Activated CD4-positive, alpha-beta memory T cell treated with anti-CD3 and anti-CD28 coated beads for 36 hours (primary cell): ENCODE data around the gene GATB. TPM values are rescaled to one million over a fixed set of nuclear protein-coding genes. Genes with fewer than 3 reads are reported as not detected.
A peak's percentile ranks its signal among the peaks of the same experiment; 100 is the strongest.

Experiments
- CTCF ChIA-PET: fragments of 350-600 bp; sonication (Branson Sonifier 250); formaldehyde crosslinking; loops from one replicate; lab custom pipeline; 2021; ENCODE audit warnings: antibody characterized with exemption, inconsistent platforms; lab: Charles Lee
- POLR2A ChIA-PET: fragments of 350-600 bp; sonication (Branson Sonifier 250); formaldehyde crosslinking; loops from one replicate; lab custom pipeline; 2021; ENCODE audit warnings: antibody characterized with exemption; lab: Charles Lee
- DNase-seq: peaks from one replicate; pipeline ENCODE4 v3.0.0-alpha.2; 2020
- H3K27ac Mint-ChIP-seq: one replicate; pipeline ENCODE4 v1.8.0; 2021; ENCODE audit warnings: mixed read lengths
- H3K27me3 Mint-ChIP-seq: one replicate; pipeline ENCODE4 v1.8.0; 2021; ENCODE audit warnings: mixed read lengths
- H3K36me3 Mint-ChIP-seq: one replicate; pipeline ENCODE4 v1.8.0; 2021; ENCODE audit warnings: mixed read lengths
- H3K4me1 Mint-ChIP-seq: one replicate; pipeline ENCODE4 v1.8.0; 2021; ENCODE audit warnings: low read depth, mixed read lengths
- H3K4me3 Mint-ChIP-seq: one replicate; pipeline ENCODE4 v1.8.0; 2021; ENCODE audit warnings: mild to moderate bottlenecking, mixed read lengths
- H3K9me3 Mint-ChIP-seq: one replicate; pipeline ENCODE4 v1.8.0; 2021; ENCODE audit warnings: mixed read lengths
- intact Hi-C: fragments of 100-400 bp; cut with micrococcal nuclease; formaldehyde crosslinking; loops from one replicate; pipeline ENCODE4 v1.15.1; 2023
- total RNA-seq, 2 experiments: library from RNA; stranded (reverse); gene quantifications; one replicate each; pipeline ENCODE4 v1.2.3, GENCODE V29; 2021

Gene GATB, protein sequence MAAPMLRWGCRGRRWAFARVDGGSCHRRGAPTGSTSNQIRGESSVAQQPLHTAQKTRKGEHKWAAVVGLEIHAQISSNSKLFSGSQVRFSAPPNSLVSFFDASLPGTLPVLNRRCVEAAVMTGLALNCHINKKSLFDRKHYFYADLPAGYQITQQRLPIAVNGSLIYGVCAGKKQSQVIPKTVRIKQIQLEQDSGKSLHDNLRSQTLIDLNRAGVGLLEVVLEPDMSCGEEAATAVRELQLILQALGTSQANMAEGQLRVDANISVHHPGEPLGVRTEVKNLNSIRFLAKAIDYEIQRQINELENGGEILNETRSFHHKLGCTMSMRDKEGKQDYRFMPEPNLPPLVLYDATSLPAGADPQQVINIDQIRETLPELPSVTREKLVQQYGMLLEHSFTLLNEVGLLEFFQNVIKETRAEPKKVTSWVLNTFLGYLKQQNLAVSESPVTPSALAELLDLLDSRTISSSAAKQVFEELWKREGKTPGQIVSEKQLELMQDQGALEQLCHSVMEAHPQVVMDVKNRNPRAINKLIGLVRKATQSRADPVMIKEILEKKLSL
- total RNA-seq: 10 to 100 TPM; 16.1 to 16.5 TPM

DNA sequence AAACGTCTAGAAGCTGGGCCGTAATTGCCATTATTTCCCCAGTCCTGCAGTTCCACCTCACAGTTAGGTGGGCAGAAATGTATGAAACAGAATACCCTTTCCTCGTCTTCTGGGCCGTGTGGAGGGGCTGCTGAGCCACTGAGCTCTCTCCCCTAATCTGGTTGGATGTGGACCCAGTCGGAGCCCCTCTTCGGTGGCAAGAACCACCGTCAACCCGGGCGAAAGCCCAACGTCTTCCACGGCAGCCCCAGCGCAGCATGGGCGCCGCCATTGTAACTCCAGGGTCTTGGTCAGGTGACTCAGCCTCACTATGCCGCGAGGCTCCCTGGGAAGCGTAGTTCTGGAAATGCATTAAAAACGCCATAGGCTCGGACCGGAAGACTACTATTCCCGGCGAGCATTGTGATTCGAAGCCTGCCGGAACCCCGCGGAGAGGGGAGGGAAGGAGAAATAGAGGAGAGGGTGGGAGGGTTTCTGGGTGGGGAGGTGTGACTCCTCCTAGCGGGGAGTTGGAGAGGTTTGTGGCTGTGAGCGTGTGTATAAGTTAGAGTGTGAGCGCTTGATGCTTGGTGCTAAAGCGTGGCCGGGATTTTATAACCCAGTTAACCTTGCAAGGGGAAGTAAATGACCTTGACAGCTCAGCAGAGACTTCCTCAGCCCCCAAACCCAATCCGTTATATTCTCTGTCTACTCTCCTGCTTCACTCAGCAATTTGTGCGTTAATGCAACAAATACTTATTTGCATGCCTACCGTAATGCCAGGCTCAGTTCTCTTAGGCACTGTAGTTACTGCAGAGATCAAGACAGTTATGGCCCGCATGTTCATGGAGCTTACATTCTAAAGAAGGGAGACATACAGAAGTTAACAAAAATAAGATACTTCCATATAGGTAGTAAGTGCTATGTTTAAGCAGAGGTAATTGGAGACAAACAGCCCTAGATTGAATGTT lies at the start of gene GATB:
TSS of gene GATB (minus strand) at position 296 of the 950 bp plus-strand sequence. CDS start at position 271, 25 bp downstream.
- intact Hi-C loops: loop anchor here (1.0 to 10.0 kb wide), 7 partner anchors 60 to 775 kb away; partner anchors contain the start of genes FBXW7, LRBA and RPS3A
- Mint-ChIP-seq H3K36me3 (peaks cover 7% of the 10 kb centered on the region), H3K9me3 (no peaks in the 10 kb centered on the region), H3K27me3 (no peaks in the 10 kb centered on the region), H3K4me3 (peak within 1 kb of the TSS; percentile 91), H3K4me1 (peaks cover 13% of the 10 kb centered on the region), H3K27ac (peak within 1 kb of the TSS; percentile 64)
- POLR2A ChIA-PET: interaction anchor here (0.8 kb wide), 1 partner anchor 335 kb away, joined by 3 read pairs; no protein-coding TSS in a partner anchor
- peak; percentile 95 for DNase-seq
- CTCF ChIA-PET: interaction anchor here (0.8 to 1.3 kb wide), 2 partner anchors 10 to 39 kb away, joined by 3 read pairs; no protein-coding TSS in a partner anchor

DNA sequence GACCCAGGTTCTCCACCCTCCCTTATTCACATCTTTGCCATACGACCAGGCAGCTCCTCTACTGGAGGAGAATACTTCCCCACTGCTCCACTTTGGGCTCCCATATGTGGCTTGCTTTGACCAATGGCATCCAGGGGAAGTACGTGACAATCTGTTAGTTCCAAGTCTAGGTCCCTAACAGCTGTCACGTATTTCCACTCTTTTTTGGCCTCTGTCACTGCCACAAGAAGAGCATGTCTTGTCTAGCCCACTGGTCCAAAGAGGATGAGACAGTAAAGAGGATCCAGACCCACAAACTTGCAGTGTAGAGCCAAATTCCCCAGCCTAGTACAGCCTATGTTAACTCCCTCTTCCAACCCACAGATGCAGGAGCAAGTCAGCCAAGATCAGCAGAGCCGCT lies 49.7 kb upstream of the GATB start:
- CTCF ChIA-PET: interaction anchor here (1.0 kb wide), 1 partner anchor 11 kb away, joined by 3 read pairs; no protein-coding TSS in a partner anchor
- no peak overlapping the region for H3K4me3 Mint-ChIP-seq

DNA sequence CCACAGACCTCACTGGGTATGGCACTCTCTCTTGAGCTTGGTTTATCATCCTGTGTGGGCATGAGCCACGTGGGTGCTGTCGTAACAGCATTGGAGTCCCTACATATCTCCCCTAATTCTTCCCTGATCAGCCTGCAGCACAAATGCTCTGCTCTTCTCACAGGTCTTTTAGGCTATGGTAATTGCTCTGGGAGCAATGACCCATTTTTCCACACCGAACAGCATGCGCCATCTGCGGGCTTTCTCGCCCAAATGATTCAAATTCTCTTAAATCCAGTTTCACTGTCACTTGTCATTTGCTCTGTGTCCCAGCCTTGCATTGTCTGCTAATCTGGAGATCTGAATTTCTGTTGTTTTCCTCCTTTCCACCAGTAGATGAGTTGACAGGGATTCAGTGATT lies 48.9 kb upstream of the GATB start:
- no peaks in the 10 kb centered on the region for H3K9me3 Mint-ChIP-seq
- intact Hi-C loops: no loop called here
- CTCF ChIA-PET: interaction anchor here (1.0 kb wide), 1 partner anchor 10 kb away, joined by 3 read pairs; no protein-coding TSS in a partner anchor
- DNase-seq: no peak
- no peaks in the 10 kb centered on the region for H3K27me3 Mint-ChIP-seq
- POLR2A ChIA-PET: no interaction called here
- H3K4me3 Mint-ChIP-seq: no peak overlapping the region
- H3K27ac Mint-ChIP-seq: no peak overlapping the region
- H3K4me1 Mint-ChIP-seq: no peaks in the 10 kb centered on the region
- H3K36me3 Mint-ChIP-seq: no peaks in the 10 kb centered on the region

More for the DNA sequence above, 49.7 kb upstream of the GATB start:
- POLR2A ChIA-PET: no interaction called here
- no peaks in the 10 kb centered on the region for H3K27me3 Mint-ChIP-seq
- intact Hi-C loops: no loop called here
- no peak overlapping the region for H3K27ac Mint-ChIP-seq
- H3K36me3 Mint-ChIP-seq: no peaks in the 10 kb centered on the region
- no peaks in the 10 kb centered on the region for H3K9me3 Mint-ChIP-seq
- no peaks in the 10 kb centered on the region for H3K4me1 Mint-ChIP-seq
- DNase-seq: no peak

DNA sequence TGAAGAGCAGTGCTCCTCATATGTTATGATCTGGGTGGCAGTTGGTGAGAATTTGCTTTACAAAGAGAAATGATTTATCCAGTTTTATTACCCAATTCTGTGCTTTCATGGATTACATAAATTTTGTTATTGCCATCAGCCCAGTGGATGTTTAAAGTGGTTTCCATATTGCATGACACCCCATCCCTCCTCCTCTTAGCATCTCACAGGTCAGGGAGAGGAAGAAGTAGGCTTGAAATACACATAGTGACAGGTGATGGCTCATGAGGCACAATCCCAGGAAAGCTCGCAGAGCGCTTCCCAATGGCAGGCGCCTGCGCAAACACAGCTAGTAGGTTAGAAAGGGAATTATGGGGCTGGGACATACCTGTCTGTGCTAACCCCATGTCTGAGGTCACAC lies 47.7 kb upstream of the GATB start:
- CTCF ChIA-PET: no interaction called here
- H3K27ac Mint-ChIP-seq: no peak overlapping the region
- POLR2A ChIA-PET: no interaction called here

DNA sequence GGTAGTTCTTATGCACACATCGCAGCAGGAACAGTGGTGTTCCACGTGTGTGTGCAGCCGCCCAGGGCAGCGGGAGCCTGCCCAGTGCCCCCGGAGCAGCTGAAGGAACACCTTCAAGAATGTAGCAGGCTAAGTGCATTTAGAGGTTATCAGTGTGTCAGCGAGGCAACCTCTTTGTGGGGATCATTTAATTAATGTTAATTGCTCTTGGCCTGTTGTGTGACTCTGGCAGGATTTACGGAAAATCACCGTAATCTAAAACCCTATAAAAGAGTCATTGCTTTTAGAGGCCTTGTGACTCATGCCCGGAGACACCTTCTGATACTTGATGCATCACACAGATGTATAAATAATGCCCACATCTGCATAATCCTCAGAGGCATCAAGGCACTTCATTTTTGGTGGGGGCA lies 47.3 kb upstream of the GATB start:
- Mint-ChIP-seq H3K4me3 (no peak overlapping the region), H3K36me3 (no peaks in the 10 kb centered on the region), H3K4me1 (no peaks in the 10 kb centered on the region), H3K27ac (no peak overlapping the region), H3K27me3 (no peaks in the 10 kb centered on the region), H3K9me3 (no peaks in the 10 kb centered on the region)
- intact Hi-C loops: no loop called here
- ChIA-PET CTCF (no interaction called here), POLR2A (no interaction called here)
- no peak for DNase-seq

More for the DNA sequence above, 47.7 kb upstream of the GATB start:
- H3K9me3 Mint-ChIP-seq: no peaks in the 10 kb centered on the region
- no peak overlapping the region for H3K4me3 Mint-ChIP-seq
- intact Hi-C loops: no loop called here
- no peaks in the 10 kb centered on the region for H3K27me3 Mint-ChIP-seq
- H3K36me3 Mint-ChIP-seq: no peaks in the 10 kb centered on the region
- DNase-seq: no peak
- no peaks in the 10 kb centered on the region for H3K4me1 Mint-ChIP-seq

DNA sequence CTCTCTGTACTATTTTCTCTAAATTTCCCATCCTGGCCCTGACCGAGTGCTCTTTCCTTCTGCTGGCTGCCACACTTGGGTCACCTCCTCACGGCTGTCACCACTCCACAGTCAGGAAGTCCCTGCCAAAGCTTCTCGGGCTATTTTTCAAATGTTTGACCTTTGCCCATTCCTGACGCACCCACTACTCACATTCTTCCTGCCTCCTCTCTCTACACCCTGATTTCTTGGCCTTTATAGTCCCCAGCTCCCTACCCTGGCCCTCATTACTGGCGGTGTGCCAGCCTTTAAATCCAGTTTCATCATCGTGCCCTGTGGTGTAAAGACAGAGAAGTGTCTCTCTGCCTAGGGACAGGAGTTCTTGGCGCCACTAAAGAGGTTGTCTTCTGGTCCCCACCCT lies 46.4 kb upstream of the GATB start:
- H3K27ac Mint-ChIP-seq: no peak overlapping the region
- DNase-seq: no peak
- H3K4me1 Mint-ChIP-seq: no peaks in the 10 kb centered on the region
- H3K27me3 Mint-ChIP-seq: no peaks in the 10 kb centered on the region
- H3K36me3 Mint-ChIP-seq: no peaks in the 10 kb centered on the region
- H3K9me3 Mint-ChIP-seq: no peaks in the 10 kb centered on the region
- intact Hi-C loops: no loop called here
- ChIA-PET CTCF (no interaction called here), POLR2A (no interaction called here)
- no peak overlapping the region for H3K4me3 Mint-ChIP-seq

DNA sequence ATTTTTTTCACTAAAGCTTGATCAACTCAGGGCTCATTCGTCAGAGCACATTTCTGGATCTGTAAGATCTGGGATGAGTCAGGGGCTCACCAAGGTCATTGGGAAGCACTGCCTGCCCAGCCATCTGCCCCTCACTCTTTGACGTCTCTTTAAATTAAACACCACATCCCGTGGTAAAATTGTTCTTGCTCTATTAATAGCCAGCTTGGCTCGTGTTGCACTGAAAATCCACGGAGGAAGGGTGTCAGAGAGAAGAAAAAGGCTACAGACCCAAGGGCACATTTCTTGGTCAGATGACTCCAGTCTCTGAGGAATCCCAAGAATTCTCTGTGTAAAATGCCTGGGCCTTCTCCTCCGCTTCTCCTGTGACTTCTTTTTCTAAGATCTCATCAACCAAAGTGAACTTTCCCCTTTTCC lies 45.7 kb upstream of the GATB start:
- POLR2A ChIA-PET: no interaction called here
- no peaks in the 10 kb centered on the region for H3K27me3 Mint-ChIP-seq
- H3K27ac Mint-ChIP-seq: no peak overlapping the region

DNA sequence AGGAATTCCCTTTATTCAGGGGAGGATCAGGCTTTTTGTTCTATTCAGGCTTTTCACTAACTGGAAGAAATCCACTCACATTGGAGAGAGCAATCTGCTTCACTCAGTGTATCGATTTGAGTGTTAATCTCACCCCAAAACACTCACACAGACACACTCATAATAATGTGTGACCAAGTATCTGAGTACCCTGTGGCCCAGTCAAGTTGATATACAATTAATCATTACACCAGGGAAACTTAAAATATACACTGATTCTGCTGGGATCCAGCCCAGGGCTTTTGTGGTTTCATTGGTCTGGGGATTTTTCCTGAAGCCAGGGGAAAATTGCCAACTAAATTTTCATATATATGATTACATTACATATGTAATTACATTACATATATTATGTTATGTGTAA lies 44.0 kb upstream of the GATB start:
- H3K9me3 Mint-ChIP-seq: no peaks in the 10 kb centered on the region
- ChIA-PET POLR2A (no interaction called here), CTCF (no interaction called here)
- no peak overlapping the region for H3K27ac Mint-ChIP-seq
- intact Hi-C loops: no loop called here
- DNase-seq: no peak
- no peaks in the 10 kb centered on the region for H3K36me3 Mint-ChIP-seq
- H3K27me3 Mint-ChIP-seq: no peaks in the 10 kb centered on the region
- H3K4me1 Mint-ChIP-seq: no peaks in the 10 kb centered on the region
- H3K4me3 Mint-ChIP-seq: no peak overlapping the region

More for the DNA sequence above, 45.7 kb upstream of the GATB start:
- DNase-seq: no peak
- H3K4me1 Mint-ChIP-seq: no peaks in the 10 kb centered on the region
- H3K9me3 Mint-ChIP-seq: no peaks in the 10 kb centered on the region
- no peak overlapping the region for H3K4me3 Mint-ChIP-seq
- no peaks in the 10 kb centered on the region for H3K36me3 Mint-ChIP-seq
- intact Hi-C loops: no loop called here
- CTCF ChIA-PET: interaction anchor here (0.6 kb wide), 1 partner anchor 371 kb away, joined by 3 read pairs; no protein-coding TSS in a partner anchor

DNA sequence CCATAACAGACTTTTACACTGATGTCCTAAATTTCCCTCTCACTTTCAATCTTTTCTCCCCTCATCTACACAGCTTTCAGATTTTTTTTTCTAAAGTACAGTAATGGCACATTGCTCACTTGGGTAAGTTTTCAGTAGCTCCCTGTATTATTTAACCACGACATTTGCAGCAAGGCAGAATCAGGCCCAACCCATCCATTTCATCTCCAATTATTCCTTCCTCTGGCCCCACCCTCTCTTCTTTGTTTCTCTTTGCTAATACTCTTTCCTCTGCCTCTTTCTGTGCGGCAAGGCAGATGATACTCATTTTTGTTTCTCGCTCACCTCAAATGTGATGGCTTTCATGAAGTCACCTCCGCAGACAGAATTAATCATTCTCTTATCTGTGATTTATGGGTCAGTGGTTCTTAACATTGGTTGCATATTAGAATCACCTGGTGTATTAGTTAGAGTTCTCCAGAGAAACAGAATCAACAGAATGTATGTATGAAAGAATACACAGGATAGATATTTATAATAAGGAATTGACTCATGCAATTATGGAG lies 43.4 kb upstream of the GATB start:
- Mint-ChIP-seq H3K27ac (no peak overlapping the region), H3K27me3 (no peaks in the 10 kb centered on the region), H3K4me3 (no peak overlapping the region), H3K36me3 (no peaks in the 10 kb centered on the region), H3K4me1 (no peaks in the 10 kb centered on the region), H3K9me3 (no peaks in the 10 kb centered on the region)
- POLR2A ChIA-PET: no interaction called here
- DNase-seq: no peak
- intact Hi-C loops: no loop called here
- CTCF ChIA-PET: interaction anchor here (0.6 kb wide), 1 partner anchor 363 kb away, joined by 3 read pairs; no protein-coding TSS in a partner anchor

DNA sequence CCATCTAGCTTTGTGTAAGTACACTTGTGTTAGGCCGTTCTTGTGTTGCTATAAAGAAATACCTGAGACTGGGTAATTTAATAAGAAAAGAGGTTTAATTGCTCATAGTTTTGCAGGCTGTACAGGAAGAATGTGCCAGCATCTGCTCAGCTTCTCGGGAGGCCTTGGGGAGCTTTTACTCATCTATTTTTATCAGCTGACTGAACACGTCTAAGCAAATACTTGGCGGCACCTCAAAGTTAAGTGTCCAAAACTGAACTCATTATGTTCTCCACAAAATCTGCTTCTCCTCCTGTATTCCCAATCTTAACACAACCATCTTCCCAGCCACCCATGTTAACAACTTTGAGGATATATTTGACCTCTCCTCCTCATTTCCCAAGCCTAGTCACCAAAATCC lies 42.4 kb upstream of the GATB start:
- intact Hi-C loops: no loop called here
- Mint-ChIP-seq H3K27me3 (no peaks in the 10 kb centered on the region), H3K27ac (no peak overlapping the region), H3K4me3 (no peak overlapping the region), H3K9me3 (no peaks in the 10 kb centered on the region), H3K36me3 (no peaks in the 10 kb centered on the region), H3K4me1 (no peaks in the 10 kb centered on the region)
- DNase-seq: no peak
- POLR2A ChIA-PET: no interaction called here
- CTCF ChIA-PET: interaction anchor here (0.7 to 1.9 kb wide), 9 partner anchors 9 to 648 kb away, joined by 3 to 7 read pairs (median 3); no protein-coding TSS in a partner anchor
